HG03520 (cell line): ENCODE measurements around the gene TMEM248.
"Not testable (repeated sequence)": the region's sequence is repeated elsewhere in the genome, so short reads cannot be mapped to it uniquely, and the experiment has no call there.

Experiments used
- ATAC-seq: cut with Tn5 transposase; IDR thresholded peaks from one replicate; pipeline ENCODE4 v1.9.1; 2021; ENCODE audit warnings: mild to moderate bottlenecking, moderate library complexity; ENCODE audit not compliant: unreplicated experiment

TMEM248 gene

DNA sequence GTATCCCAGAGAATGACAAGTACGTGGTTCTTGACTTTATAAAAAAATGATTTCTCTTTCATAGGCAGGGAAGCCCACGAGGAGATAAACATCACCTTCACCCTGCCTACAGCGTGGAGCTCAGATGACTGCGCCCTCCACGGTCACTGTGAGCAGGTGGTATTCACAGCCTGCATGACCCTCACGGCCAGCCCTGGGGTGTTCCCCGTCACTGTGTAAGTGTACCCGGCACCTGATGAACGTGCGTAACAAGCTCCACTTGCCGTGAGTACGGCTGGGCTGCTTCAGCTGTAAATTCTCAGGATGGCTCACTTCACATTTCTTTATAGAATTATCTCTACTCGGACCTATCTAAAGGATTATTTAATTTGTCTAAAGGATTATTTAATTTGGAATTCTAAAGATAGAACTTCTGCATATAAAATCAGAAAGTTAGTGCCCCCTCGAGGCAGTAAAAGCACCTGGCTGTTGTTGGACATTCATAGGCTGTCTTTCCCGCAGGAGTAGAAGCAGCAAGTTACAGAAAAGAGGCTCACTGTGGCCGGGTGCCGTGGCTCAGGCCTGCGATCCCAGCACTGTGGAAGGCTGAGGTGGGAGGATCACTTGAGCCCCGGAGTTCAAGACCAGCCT, 27.6 kb downstream of the TMEM248 start:
- no peak for ATAC-seq

- no peak for ATAC-seq
Measured at GRCh38 chr7:66950311-66950710, 29.3 kb downstream of the TMEM248 start.

DNA sequence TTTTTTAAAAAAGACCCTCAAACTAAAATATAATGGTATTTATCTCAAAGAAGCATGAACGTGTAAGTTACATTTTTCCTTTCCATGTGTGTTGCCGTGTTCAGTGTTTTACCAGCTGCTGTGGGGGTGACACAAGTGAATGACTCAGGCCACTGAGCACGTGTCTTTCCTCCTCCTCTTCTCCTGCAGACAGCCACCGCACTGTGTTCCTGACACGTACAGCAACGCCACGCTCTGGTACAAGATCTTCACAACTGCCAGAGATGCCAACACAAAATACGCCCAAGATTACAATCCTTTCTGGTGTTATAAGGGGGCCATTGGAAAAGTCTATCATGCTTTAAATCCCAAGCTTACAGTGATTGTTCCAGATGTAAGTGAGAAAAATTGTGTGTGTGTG, 29.7 kb downstream of the TMEM248 start:
- ATAC-seq: no peak

GRCh38 chr7:66952343-66953043, 31.5 kb downstream of the TMEM248 start:
- no peak for ATAC-seq

GRCh38 chr7:66953044-66953427, 32.0 kb downstream of the TMEM248 start:
- no peak for ATAC-seq

DNA sequence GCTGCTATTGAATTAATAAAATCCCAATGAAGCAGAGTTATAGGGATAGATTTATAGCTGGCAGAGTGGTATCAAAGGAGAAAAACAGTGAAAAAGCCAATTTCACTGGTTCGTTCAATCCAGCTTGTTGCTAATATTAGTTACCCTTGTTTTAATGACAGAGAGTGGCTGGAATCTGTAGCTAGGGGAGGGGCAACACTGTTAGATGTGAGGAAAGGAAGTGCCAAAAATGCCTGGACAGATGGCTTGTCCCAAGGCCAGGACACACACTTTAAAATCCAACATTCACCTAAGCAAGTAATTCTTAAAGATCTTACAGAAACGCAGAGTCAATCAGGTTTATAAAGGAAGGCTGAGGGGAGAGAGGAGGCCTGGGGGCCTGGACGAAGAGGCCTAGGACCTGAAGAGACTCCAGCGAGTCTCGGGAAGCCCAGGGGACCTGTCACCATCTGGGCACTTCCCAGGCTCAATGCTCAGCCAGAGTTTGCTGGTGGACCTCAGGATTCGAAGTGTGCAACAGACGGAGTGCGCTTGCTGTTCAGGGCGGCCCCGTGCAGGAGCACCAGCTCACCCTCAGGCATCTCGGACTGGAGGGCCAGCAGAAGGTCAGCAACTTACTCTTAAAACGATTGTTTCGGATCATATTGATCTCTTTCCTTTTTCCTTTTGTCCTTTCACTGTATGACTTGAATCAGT, 36.7 kb downstream of the TMEM248 start:
- ATAC-seq: no peak

DNA sequence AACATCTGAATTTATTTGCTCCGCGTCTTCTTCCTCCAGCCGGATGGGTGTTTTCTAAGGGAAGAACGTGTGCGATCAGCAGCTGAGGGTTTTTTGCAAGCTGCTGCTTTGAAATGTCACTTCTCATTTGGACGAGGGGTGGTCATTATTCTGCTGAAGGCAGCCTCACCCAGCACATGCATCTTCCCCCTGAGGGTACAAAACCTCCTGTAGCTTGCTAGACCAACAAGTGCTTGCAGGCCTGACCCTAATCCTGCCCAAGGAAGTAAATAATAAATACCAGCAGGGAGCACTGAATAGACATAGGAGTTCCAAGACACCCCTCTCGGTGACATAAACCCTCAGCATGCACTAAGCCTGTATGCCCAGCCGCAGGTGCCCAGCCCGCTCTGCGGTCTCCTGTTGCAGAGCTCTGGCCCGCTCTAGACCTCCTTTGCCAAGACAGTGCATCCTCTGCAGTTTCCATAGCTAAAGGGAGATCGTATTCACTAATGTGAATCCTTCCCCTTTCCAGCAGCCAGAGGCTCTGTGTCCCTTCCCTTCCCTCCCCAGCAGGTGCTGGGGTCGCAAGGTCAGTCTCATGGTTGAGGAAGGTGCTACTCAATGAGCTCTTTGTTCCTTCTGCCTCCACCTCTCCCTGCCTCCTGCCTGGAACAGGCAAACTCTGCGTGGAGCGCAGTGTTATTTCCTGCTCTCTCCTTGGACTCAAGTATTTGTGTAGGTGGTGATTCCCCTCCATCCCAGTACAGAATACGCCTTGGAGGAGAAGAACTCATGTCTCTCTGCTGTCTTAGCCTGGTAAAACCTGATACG, 37.7 kb downstream of the TMEM248 start:
- no peak for ATAC-seq

DNA sequence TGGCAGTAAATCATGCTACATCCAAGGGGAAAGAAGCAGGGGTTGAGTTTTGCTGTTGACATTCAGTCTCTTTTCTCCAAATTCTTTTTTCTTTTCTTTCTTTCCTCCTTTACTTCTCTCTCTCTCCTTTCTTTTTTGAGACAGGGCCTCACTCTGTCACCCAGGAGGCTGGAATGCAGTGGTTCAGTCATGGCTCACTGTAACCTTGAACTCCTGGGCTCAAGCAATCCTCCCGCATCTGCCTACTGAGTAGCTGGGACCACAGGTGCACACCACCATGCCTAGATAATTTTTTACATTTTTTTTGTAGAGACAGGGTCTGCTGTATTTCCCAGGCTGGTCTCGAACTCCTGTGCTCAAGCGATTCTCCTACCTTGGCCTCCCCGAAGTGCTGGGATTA, 39.2 kb downstream of the TMEM248 start:
- ATAC-seq: no peak

DNA sequence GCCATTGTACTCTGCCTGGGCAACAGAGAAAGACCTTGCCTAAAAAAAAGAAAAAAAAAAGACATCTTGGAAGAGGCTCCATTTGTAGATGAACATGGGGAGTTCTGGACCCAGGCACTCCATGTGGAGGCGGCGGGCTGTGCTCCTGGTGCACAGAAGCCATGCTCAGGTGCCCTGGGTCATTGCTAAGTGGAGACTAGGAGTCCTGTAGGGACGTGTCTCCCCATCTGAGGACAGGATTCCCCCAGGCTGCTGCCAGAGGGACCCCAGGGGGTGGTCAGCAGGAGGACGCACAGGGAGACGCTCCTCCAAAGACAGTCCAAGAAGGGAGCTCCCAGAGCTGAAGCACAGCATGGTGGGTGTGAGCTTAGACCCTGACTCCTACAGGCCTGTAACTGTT, 40.1 kb downstream of the TMEM248 start:
- ATAC-seq: no peak

GRCh38 chr7:66964411-66964810, 43.4 kb downstream of the TMEM248 start:
- no peak for ATAC-seq

GRCh38 chr7:66967029-66967428, 46.0 kb downstream of the TMEM248 start:
- no peak for ATAC-seq

- not testable (repeated sequence) for ATAC-seq
Measured at GRCh38 chr7:66969001-66969400, 48.0 kb downstream of the TMEM248 start.

DNA sequence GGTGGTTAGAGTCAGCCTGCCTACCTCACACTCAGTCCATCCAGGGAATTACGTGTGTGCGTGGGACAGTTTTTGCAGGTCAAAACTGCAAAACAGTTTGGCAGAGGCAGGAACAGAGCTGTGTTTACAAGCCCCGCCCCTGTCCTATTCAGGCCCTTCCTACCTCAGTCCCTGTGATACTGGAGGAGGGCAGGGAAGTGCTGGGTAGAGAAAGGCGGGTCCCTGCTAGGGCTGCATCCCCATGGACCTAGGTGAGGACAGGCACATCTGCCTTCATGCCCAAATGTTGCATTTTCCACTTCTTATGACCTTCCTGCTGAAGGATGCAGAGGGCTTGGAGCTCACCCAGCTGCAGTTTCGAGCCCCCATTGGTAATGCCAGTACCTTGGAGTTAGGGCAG, 49.3 kb downstream of the TMEM248 start:
- ATAC-seq: no peak

DNA sequence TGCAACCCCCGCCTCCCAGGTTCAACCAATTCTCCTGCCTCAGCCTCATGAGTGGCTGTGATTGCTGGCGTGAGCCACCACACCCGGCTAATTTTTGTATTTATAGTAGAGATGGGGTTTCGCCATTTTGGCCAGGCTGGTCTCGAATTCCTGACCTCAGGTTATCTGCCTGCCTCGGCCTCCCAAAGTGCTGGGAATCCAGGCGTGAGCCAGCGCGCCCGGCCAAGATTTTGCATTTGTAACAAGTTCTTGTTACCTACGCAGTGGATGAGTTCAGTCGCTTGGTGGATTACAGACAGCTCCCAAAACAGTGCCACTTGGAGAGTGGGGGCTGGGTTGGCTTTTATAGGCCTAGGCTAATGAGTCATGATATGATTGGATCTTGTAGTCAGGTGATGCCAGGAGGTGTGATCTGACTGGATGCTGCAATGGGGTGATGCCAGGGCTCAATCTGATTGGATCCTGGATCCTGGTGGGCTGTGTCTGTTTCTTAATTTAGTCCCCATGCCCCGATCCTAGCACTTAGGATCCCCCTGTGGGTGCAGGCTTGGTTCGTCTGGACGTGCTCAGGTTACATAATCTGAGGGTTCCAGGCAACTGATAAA, 54.1 kb downstream of the TMEM248 start:
- ATAC-seq: no peak

GRCh38 chr7:66978312-66978711, 57.3 kb downstream of the TMEM248 start:
- ATAC-seq: not testable (repeated sequence)

- ATAC-seq: not testable (repeated sequence)
Measured at GRCh38 chr7:66979013-66979412, 58.0 kb downstream of the TMEM248 start.

DNA sequence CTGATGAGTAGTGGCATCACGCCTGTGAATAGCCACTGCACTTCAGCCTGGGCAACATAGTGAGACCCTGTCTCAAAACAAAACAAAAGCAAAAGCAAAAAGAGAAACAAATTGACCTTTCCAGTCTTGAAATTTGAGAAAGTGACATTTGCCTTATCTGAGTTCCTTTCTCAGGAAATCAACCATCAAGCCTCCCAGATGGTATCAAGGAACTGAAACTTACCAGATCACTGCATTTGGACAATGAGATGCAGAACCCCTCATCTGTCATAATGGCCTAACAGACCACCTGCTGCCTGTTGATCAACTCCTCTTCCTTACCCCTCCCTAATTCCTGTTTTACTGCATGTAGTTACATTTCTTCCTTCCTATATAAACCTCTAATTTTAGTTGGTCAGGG, 59.3 kb downstream of the TMEM248 start:
- not testable (repeated sequence) for ATAC-seq

DNA sequence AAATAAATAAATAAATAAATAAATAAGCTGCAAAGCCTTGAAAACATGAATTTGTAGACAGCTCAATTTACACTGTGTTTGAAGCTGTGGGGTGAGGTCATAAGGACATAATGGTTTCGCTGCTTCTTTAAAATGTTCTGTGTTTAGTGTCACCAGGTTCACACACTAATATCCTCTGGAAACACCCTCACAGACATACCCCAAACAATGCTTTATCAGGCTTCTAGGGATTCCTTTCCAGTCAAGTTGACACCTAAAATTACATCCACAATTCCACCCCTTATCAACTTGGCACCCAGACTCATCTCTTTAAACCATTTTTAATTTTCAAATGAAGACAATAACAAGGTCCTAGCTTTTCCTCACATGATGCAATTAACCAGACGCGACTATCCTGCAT, 68.5 kb downstream of the TMEM248 start:
- ATAC-seq: not testable (repeated sequence)

GRCh38 chr7:66994051-66994450, 73.0 kb downstream of the TMEM248 start:
- ATAC-seq: not testable (repeated sequence)

- ATAC-seq: not testable (repeated sequence)
Measured at GRCh38 chr7:66994691-66995049, 73.6 kb downstream of the TMEM248 start.
